Measurements from ENCODE around the gene ZNF536.

ZNF536 gene

DNA sequence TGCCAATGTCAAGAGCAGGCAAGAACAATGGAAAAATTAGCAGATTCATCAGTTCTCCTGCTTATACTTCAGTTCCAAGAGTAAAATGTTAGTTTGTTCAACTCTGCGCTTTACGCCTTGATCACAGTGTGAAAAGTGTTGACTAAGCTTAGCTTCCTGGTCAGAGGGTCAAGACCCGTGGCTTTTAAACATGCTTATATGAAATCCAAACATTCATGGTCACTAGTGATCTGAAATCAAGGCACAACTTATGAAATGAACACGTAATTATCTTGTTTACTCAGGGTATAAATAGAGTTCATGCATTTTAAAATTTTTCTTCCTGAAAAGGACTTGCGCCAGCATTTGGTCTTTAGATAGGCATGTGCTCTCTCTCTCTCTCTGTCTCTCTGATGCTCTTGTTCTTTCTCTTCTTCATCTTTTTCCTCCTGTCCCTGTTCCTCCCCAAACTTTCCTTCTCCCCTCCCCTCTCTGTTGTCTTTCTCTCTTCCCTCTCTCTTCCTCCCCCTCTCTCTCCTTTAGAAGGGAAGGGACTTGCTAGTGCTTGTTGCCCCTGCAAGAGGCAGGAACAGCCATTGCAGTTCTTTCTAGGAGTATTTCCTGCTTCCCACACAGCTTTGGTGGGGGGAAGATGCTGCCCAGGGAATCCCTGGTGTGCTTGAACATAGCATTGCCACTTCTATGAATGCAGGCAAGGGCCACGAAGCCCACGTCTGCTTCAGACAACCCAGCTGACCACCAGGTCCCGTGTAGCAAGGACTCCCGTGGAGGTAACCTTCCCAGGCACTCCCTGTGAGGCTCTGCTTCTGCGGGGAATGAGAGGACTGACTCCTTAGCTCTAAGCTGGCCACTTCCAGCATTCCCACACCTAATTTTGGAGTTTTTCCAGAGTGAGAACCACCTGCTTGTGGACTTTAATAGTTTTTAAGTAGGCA is 7.1 kb upstream of the ZNF536 start:
- no peak for DNase-seq (ENCODE audit: low spot score)

DNA sequence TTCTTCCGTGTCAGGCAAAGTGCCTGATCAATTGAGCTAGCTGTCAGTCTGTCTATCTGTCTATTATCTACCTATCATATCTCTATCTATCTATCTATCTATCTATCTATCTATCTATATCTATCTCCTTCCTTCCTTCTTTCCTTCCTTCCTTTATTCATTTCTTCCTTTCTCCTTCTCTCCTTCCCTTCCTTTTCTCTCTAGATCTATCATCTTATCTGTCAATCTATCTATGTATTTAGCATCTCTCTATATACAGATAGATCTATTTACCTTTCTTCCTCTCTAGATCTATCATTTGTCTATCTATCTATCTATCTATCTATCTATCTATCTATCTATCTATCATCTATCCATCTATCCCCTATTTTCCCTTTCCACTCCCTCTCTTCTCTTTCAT is 5.9 kb upstream of the ZNF536 start:
- DNase-seq (ENCODE audit: low spot score), result no peak

DNA sequence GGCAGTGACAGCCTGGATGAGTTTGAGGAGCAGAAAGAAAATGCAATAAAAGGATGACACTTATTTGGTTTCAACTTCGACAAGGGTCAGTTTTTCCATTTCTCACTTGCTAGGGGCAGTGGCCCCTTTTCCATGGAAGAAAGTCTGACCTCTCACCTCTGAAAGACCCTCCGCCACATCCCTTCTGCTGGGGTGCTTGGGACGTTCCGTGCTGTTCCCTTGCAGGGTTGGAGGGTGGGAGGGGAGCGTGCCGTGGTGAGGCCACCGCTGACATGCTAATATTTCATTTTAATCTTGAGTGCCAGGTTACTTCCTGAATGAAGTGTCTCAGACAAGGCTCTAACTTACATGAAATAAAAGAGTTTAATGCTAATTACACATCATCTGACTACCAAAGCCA is 5.2 kb upstream of the ZNF536 start:
- no peak for DNase-seq (ENCODE audit: low spot score)

DNA sequence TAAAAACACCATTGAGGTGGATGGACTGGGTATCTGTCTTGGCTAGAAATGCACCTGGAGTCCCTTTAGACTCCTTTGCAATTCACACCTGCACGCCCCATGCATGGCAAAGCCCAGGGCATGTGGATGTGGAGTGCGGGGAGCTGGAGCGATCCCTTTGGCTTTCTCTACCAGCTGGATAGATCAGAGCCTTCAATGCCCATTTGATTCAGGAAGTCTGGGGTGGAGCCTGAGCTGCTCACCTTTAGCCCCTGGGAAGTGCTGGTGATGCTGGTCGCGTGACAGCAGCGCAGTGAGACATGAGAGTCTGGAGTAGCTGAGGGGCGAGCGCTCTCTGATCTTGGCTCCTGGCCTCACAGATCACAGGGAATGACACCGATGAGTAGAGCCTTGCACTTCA is 4.8 kb upstream of the ZNF536 start:
- DNase-seq (ENCODE audit: low spot score), result no peak

DNA sequence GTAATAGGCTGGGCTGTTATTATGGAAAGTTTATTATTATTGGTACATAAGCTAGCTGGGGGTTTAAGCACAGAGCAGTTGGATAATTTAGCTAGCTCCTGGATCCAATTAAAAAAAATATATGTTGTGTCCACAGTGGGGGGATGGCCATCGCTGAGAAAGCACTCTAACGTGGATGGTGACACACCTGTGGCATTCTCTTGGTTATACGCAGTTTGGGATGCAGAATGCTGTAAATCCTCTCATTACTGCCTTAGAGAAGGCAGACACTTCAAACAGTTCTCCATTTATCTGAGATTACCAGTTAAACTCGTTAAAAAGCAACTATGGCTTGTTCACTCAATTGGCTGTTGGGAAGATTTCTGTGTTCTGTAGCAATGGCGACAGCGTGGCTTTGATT is 2.4 kb upstream of the ZNF536 start:
- no peak for DNase-seq (ENCODE audit: low spot score)

DNA sequence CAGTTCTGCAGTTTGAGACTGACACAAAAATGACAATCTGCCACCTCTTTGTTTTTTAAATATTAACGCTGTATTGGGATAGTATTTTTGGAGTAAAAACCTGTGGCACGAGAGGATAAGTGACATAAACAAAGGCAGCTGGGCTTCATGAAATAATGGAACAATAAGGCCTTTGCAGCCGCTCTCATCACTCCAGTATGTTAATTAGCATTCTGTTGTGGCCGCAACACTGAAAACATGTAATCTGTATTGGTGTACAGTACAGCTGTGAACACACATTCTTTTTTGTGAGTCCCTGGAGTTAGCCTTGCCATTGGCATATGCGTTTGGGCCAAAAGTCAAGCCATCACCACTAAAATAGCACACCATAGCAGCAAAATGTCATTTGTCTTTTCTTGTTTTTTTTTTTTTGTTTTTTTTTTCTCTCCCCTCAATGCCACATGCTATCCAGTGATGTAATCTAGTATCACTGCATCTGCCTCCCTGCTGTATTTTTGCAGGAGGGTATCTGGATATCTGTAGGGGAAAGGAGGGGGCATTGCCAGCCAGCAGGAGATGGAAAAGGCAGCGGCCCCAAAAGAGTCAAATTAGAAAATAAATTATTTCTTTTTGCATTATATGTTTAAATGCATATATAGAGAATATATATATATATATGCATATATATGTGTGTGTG is 885 bp upstream of the ZNF536 start:
- no peak for DNase-seq (ENCODE audit: low spot score)

DNA sequence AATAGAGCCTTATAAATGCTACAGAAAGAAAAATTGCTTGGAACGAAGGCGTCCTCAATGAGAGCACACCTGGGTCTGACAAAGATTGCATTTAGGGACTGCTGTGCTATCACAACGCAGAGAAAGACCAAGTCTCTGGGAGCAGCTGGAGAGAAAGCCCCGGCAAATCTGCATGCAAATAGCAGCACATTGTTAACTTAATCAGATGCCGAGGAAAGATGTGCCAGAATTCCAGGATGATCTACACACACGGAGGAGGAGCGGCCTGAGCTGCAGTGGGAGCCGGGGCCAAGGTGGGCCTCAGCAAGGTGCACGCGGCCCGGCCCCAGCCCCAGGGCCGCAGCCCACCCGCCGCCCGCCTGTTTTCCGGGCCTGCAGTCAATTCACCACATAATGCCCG is 1.4 kb downstream of the ZNF536 start:
- DNase-seq (ENCODE audit: low spot score), result peak; percentile 58

DNA sequence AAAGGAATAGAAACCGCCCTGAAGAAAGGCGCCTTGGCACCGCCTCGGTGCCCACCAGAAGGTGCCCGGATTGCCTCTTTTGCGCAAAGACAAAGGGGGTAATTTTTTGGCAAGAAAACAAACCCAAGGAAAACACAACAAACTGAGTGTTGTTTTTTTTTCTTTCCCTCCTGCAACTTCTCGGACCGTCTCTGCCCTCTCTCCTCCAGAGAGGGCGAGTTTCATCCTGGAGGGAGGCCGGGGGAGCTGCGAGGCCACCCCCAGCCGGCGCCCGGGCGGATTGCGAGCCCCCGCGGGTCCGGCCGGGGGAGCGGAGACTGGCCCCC is 2.3 kb downstream of the ZNF536 start:
- no peak for DNase-seq (ENCODE audit: low spot score)

DNA sequence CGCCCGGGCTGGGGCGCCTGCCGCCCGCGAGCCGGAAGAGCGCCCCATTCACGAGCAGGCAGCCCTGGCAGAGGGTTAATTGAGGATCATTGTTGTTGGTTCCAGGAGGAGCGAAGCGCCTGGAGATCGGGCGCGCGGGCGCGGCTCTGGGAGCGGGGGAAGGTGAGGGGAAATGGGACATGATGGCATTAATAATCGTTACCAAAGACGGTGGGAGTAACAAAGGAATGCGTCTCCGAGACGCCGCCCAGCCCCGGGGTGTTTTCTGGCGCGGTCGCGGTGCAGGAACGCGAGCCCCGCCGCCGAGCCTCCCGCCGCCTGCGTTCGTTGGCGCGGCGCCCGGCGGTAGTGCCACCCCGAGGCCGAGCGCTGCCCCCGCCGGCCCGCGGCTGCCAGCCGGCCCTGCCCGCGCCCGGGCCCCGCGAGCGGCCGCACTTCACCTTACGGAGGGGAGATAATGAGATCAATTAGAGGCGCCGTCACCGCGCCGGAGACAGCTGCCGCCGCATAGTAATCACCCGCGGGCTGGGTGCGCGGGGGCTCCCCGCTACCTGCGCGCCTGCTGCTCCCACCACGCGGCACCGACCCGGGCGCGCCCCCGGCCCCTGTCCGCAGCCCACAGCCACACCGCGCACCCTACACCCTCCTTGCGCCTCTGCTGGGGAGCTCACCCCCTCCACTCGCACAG is 2.8 kb downstream of the ZNF536 start:
- peak; percentile 38 for DNase-seq (ENCODE audit: low spot score)

DNA sequence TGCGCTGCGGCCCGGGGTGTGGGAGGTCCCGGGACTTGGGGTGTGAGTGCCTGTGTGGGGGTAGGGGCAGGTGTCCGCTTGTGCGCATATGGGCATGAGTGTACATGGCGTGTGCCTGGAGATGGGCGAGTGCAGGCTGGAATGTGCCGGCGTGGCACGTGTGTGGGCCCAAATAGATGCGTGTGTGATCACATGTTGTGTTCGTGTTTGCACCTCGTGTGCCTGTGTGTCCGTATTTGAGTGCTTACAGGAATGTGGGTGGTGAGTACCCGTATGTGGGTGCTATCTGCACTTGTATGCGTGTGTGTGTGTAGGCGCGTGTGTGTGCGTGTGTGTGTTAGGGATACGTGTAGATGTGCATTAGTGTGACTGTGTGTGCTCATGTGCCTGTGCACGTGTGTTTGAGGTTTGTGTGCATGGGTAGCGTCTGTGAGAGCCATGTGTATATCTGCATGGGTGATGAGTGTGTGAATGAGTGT is 3.4 kb downstream of the ZNF536 start:
- DNase-seq (ENCODE audit: low spot score), result no peak

DNA sequence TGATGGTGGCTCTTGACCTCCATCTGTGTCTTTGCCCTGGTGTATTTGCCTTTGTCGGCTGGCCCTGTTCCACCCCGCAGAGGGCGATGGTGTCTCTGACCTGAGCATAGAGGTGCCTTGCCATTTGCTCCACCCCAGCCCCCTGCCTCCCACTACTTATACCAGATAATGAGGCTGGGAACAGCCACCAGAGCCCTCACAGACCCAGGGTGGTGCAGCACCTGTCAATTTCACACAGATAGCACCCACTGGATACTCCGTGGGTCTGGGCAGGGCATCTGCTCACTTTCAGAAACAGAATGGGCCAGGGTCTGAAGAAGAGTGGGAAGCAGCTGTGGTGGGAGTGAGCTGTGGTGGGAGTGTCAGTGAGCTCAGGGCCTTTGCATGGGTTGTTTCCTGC is 4.1 kb downstream of the ZNF536 start:
- DNase-seq (ENCODE audit: low spot score), result no peak

DNA sequence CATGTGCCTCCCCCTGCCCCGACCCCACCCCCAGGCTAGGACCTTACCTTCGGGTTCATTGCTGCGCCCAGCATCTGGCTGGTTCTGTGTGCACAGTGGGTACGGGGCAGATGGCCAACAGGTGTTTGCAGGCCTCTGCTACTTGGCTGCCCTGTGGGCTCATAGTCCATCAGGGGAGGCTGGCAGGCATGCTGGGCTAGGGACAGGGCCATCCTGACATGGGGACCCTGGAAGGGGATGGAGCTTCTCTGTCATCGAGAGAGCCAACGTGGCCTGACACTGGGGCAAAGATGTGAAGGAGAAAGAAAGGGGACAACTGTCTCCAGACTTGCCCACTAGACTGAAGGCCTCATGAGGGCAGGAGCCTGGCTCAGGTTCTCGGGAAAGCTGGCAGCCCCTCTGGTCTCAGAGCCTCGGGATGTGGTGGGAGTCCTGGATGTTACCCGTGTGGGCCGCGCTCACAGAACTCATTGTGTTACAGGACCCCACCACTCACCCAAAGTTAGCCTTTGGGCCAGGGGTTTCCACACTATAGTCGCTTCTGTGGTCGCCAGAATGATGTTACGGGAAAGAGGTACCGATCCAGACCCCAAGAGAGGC is 4.7 kb downstream of the ZNF536 start:
- DNase-seq (ENCODE audit: low spot score), result no peak

DNA sequence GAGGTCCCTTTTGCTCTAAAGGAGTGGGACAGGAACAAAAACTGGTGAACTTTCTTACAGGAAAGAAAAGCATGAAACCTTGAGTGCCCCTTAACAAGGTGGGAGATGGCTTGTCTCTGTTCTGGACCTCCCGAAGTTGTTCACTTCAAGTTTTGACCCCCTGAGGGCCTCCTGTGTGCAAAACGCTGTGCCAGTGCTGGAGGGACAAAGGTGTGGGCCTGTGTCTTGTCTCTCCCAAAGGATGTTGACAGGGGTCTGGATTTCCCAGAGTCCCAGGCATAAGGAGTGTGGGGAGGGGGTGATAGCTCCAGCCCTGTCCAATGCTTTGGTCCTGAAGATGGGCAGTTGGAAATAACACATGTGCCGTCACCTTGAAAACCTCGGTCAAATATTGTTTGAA is 6.5 kb downstream of the ZNF536 start:
- DNase-seq (ENCODE audit: low spot score), result no peak

DNA sequence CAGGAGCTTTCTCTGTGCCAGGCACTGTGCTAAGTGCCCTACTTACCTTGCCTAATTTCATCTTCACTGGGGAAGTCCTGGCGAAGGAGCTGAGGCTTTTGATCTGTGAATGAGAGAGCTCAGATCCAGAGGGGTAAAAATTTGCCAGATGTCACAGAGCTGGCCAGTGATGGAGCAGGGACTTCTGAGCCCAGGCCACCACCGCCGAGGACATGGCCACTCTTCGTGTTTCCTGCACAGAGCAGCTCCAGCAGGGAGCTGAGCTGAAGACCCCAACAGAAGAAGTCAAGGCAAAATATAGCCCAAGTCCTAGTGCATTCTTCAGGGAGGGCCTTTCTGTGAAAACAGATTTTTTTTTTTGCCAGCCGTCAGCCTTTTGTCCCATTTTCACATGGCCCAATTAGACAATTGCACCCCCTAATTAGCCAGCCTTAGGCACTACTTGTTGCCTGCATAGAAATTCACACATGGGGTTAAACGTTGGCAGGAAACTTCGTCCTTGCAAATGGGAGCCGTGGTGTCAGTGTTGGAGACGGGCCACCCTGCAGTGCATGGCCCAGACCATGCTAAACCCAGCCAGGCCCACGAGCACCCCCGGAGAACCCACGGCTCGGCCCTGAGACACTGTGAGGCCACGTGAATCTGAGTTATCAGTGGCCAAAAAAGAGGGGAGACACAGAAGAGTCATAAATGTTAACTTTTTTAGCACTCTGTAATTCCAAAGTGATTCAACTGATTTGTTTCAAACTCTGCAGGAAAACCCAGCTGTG is 7.8 kb downstream of the ZNF536 start:
- no peak for DNase-seq (ENCODE audit: low spot score)

DNA sequence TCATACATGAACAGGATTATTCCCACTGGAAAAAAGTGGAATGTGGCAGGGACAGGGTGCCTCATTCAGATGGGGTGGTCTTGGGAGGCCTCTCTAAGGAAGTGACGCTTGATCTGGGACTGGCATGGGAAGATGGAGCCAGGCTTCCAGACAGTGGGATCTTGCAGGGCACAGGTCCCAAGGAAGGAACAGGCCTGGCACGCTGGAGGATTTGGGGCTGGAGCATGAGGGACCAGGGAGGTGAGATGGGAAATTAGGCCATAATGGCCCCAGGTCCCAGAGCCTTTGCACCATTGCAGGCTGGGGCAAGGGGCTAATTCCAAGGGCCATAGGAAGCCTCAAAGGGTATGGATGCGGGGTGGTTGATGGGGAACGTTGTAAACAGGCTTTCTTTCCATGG is 9.2 kb downstream of the ZNF536 start:
- no peak for DNase-seq (ENCODE audit: low spot score)

DNA sequence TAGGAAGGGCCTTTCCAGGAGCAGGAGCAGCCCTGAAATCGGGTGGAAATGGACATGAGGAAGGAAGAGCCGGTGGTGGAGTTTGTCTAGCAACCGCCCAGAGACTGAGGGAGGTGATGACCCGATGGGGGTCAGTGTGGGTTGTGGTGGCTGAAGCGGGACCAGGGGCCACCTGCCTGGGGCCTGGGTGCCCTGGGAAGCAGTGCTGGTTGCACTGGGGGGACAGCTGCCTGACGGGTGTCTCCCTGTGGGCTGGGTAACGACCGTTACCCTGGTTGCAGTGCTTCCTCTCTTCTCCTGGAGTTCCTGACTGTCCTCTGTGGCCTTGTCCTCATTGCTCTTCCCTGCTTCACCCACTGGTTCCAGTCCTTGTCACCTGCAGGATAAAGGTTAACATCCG is 13.0 kb downstream of the ZNF536 start:
- DNase-seq (ENCODE audit: low spot score), result no peak

DNA sequence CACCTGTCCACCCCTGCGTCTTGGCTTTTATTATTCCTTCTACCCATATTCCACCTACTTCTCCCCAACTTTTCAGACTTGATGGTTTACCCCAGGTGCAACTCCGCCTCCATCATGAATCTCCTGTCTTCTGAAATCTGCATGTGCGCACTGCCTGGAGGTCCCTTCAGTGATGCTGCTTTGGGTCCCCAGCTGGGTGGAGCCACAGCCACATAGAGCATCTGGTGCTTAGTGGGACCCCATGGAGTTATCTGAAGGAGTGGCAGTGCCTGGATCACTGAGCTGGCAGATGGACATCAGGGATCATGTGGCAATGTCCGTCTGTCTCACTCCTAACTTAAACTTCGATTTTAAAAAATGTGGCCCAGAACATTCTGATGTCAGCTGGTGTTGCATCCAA is 13.5 kb downstream of the ZNF536 start:
- no peak for DNase-seq (ENCODE audit: low spot score)

DNA sequence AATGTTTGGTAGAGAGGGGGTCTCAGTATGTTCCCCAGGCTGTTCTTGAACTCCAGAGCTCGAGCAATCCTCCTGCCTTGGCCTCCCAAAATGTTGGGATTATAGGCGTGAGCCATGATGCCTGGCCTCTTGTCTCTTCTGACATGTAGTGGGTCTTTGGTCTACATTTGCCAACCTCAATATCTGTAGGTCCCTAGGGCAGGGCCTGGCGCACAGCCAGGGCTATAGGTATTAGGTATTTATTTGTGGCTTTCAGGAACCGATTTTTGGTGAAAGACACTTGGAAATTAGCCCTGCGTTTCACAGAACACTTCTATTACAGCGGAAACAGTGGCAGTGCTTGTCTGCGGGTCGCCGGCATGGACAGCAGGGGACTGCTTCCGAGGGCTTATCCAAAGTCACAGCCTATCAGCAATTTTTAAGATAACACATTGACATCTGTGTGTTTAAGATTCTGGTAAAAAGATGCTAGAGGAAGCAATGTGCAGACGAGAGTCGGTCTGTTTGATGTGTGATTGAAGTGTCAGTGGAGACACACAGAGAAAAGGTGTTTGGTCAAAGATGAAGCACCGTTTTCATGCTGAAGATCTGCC is 14.5 kb downstream of the ZNF536 start:
- no peak for DNase-seq (ENCODE audit: low spot score)

DNA sequence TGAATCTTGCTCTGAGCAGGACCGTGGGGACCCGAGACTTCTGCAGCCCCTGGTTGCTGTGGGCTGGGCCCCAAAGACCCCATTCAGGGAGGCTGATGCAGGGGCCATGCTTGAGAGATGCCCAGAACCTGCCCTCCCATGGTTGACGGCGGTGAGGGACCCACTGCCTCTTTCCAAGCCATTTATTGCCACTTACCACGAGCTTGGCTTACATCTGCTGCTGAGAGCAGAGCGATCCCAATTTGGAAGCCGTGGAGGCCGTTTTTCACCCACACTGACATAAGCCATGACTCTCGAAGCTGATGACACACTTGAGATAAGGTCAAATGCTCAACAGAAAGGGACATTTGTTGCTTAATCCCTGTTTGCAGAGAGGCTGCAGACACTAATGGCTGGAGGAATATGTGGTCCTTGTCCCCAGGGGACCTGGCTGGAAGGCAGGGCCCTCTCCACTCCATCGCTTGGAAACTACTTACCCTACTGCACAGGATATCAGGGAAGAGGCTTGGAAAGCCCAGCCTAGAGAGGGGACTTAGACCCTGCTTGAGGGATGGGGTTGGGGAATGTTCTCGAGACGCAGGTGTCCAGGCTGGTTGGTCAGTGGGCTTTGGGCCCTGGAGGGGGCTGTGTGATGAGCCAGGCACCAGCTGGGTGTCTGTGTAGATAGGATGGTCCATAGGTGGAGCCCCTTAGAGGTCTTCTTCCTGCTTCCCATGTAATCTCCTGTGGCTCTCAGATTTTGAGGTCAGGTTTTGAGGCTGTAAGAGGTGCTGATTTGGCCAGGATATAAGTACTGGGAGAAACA is 15.3 kb downstream of the ZNF536 start:
- DNase-seq (ENCODE audit: low spot score), result no peak

DNA sequence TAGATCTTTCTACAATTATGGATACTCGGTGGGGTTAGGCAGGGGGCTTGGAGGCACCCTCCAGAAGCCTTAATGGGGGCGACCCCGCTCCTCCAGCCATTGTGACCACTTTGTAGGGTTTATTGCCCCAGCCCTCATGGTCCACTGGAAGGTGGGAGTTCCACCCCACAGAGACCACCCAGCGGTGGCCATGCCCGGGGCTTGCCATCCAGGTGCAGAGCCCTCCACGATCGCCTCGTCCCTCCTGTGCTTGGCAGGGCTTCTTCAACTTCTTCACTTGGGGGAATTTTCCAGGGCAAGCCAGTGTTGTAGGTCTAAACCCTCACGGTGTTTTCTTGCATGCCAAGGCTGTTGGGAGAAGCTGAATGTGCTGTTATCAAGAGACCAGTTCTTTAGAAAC is 16.1 kb downstream of the ZNF536 start:
- no peak for DNase-seq (ENCODE audit: low spot score)

DNA sequence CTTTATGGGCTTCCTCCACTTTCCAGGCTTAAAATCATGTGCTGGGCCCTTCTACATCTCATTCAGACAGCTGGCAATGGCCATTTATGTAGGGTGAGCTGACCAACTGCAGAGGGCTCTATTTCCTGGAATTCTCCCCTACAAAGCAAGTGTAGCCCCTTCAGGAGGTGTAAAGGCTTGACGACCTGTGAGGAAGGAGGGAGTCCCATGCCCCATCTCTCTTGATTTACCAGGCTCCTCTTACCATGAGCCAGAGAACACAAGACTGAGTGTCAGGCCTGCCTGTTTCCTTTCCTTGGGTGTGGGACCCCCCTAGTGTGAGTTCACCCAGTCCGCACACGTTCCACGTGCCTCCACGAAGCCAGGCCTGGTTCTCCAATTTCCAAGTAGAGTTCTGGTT is 16.6 kb downstream of the ZNF536 start:
- no peak for DNase-seq (ENCODE audit: low spot score)

All from iPS-NIHi11 (cell line).